H1 (cell line): Measurements from ENCODE around the gene PRPF18.

Experiments
- BACH1 ChIP-seq: IDR thresholded peaks from 2 replicates; pipeline ENCODE4 v1.6.1; 2012; ENCODE audit warnings: low read length, improper control_type of control experiment
- BCL11A ChIP-seq, 2 experiments: IDR thresholded peaks; one replicate each; pipeline ENCODE4 v1.6.1; 2011; ENCODE audit warnings: low read depth in 2 of 2, low read length in 2 of 2, mild to moderate bottlenecking in 2 of 2
- BRCA1 ChIP-seq: IDR thresholded peaks from 2 replicates; pipeline ENCODE4 v1.6.1; 2012; ENCODE audit warnings: low read depth, low read length, improper control_type of control experiment
- HDAC2 ChIP-seq, 2 experiments: fragments of 300-600 bp in 1 of 2; sonication (generic) in 1 of 2; IDR thresholded peaks; 2 replicates each; pipeline ENCODE4 v1.6.1; 2011 to 2012; ENCODE audit warnings: low read depth in 2 of 2, low read length in 2 of 2, mild to moderate bottlenecking in 2 of 2, moderate library complexity in 2 of 2, borderline replicate concordance in 1 of 2, inconsistent platforms in 1 of 2
- HDAC6 ChIP-seq: IDR thresholded peaks from one replicate; pipeline ENCODE4 v1.7.1; 2012; ENCODE audit warnings: low read depth, mild to moderate bottlenecking, inconsistent platforms, low read length, moderate library complexity
- KDM4A ChIP-seq: IDR thresholded peaks from one replicate; pipeline ENCODE4 v1.7.1; 2012; ENCODE audit warnings: low read depth, mild to moderate bottlenecking, moderate library complexity, low read length, inconsistent platforms; ENCODE audit not compliant: severe bottlenecking
- POLR2A ChIP-seq, 2 experiments: IDR thresholded peaks; 1 replicate in 1 of 2; 2 replicates in 1 of 2; pipeline ENCODE4 v1.6.1; 2011; ENCODE audit warnings: low read depth in 2 of 2, low read length in 2 of 2, mild to moderate bottlenecking in 2 of 2; ENCODE audit errors: control extremely low read depth in 1 of 2
- RAD21 ChIP-seq, 2 experiments: IDR thresholded peaks in 1 of 2; conservative IDR thresholded peaks in 1 of 2; 2 replicates each; pipeline ENCODE4 v1.6.1; 2011; ENCODE audit warnings: low read depth in 2 of 2, low read length in 2 of 2, improper control_type of control experiment in 1 of 2, inconsistent platforms in 1 of 2, mild to moderate bottlenecking in 1 of 2, moderate library complexity in 1 of 2
- RBBP5 ChIP-seq: IDR thresholded peaks from 2 replicates; pipeline ENCODE4 v1.7.1; 2012; ENCODE audit warnings: low read depth, mild to moderate bottlenecking, inconsistent platforms, low read length, moderate library complexity, borderline replicate concordance
- RXRA ChIP-seq: IDR thresholded peaks from 2 replicates; pipeline ENCODE4 v1.6.1; 2011; ENCODE audit warnings: low read depth, mild to moderate bottlenecking, low read length, moderate library complexity; ENCODE audit not compliant: insufficient read depth
- TEAD4 ChIP-seq: IDR thresholded peaks from 2 replicates; pipeline ENCODE4 v1.6.1; 2012; ENCODE audit warnings: low read depth, low read length, inconsistent platforms, mixed read lengths
- TF ChIP-seq, protein P1 (sequence below), 3 experiments: IDR thresholded peaks; 1 replicate in 2 of 3; 2 replicates in 1 of 3; pipeline versions ENCODE4 v1.5.1 to v1.6.1; 2011; ENCODE audit warnings: low read length in 3 of 3, mild to moderate bottlenecking in 3 of 3, inconsistent platforms in 2 of 3, low read depth in 1 of 3, moderate library complexity in 1 of 3; ENCODE audit not compliant: insufficient read depth in 1 of 3; ENCODE audit errors: control extremely low read depth in 1 of 3
- TF ChIP-seq, protein P2 (sequence below): IDR thresholded peaks from 2 replicates; pipeline ENCODE4 v1.6.1; 2012; ENCODE audit warnings: inconsistent platforms

DNA sequence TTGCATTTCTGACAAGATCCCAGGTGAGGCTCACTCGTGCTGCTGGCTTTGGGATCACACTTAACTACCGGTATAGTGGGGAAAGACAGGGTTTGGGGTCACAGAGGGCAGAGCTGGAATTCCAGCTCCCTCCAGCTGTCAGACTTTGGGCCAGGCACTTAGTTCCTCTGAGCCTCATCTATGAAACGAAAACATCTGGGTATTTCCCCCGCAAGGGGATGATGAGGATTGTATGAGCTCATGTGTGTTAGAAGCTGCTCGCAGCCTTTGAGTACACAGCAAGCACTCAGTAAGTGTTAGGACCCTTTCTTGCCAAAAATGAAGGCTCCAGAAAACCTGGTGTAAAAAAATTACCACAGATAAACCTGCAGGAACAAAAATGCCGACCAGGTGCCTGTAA, 66.1 kb downstream of the PRPF18 start:
- TF ChIP-seq, protein P1, sequence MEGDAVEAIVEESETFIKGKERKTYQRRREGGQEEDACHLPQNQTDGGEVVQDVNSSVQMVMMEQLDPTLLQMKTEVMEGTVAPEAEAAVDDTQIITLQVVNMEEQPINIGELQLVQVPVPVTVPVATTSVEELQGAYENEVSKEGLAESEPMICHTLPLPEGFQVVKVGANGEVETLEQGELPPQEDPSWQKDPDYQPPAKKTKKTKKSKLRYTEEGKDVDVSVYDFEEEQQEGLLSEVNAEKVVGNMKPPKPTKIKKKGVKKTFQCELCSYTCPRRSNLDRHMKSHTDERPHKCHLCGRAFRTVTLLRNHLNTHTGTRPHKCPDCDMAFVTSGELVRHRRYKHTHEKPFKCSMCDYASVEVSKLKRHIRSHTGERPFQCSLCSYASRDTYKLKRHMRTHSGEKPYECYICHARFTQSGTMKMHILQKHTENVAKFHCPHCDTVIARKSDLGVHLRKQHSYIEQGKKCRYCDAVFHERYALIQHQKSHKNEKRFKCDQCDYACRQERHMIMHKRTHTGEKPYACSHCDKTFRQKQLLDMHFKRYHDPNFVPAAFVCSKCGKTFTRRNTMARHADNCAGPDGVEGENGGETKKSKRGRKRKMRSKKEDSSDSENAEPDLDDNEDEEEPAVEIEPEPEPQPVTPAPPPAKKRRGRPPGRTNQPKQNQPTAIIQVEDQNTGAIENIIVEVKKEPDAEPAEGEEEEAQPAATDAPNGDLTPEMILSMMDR (IDR thresholded peaks at IDR 0.05; ENCODE audit: control extremely low read depth in 1 of 3, insufficient read depth in 1 of 3, low read depth in 1 of 3, low read length in 3 of 3): no peak
- TF ChIP-seq HDAC6 (no peak), RAD21 (IDR thresholded peaks at IDR 0.05 in 1 of 2, conservative IDR thresholded peaks at IDR 0.05 in 1 of 2; ENCODE audit: low read depth in 2 of 2, low read length in 2 of 2) (no peak), HDAC2 (IDR thresholded peaks at IDR 0.05; ENCODE audit: borderline replicate concordance in 1 of 2, low read depth in 2 of 2, low read length in 2 of 2) (no peak), BACH1 (no peak), RBBP5 (no peak), KDM4A (no peak), BRCA1 (no peak), TEAD4 (no peak), POLR2A (IDR thresholded peaks at IDR 0.05; ENCODE audit: control extremely low read depth in 1 of 2, low read depth in 2 of 2, low read length in 2 of 2) (no peak), BCL11A (IDR thresholded peaks at IDR 0.05; ENCODE audit: low read depth in 2 of 2, low read length in 2 of 2) (no peak), RXRA (no peak)
- TF ChIP-seq, protein P2, sequence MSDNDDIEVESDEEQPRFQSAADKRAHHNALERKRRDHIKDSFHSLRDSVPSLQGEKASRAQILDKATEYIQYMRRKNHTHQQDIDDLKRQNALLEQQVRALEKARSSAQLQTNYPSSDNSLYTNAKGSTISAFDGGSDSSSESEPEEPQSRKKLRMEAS: no peak
